ENCODE data around the gene OR13J1. TPM values are rescaled to one million over a fixed set of nuclear protein-coding genes. Genes with fewer than 3 reads are reported as not detected.
A peak's percentile ranks its signal among the peaks of the same experiment; 100 is the strongest.

The OR13J1 gene
- polyA plus RNA-seq, 4 donors, result 0.19 TPM; not detected in 3

GRCh38 chr9:35871545-35871944 is 1.3 kb upstream of the OR13J1 start:
- DNase-seq (peak in 1 of 2 donors; percentile 35), FAIRE-seq (no peak)
- Histone ChIP-seq H3K9me3 (ENCODE audit: control insufficient read depth in 2 of 2, insufficient read depth in 1 of 2, low read depth in 1 of 2, low read length in 1 of 2) (no peaks in the 10 kb centered on the region), H3K27me3 (ENCODE audit: control insufficient read depth in 3 of 3, insufficient read depth in 3 of 3, low read length in 3 of 3) (peaks cover 0 to 2% (median 0%) of the 10 kb centered on the region in 3 donors), H3K27ac (ENCODE audit: low read depth in 1 of 3, low read length in 2 of 3) (no peak overlapping the region), H3K4me3 (ENCODE audit: low read depth in 1 of 3, low read length in 3 of 3) (no peak overlapping the region), H3K4me1 (ENCODE audit: control insufficient read depth in 3 of 3, insufficient read depth in 2 of 3, low read depth in 1 of 3, low read length in 2 of 3) (no peaks in the 10 kb centered on the region), H3K36me3 (ENCODE audit: control insufficient read depth in 3 of 3, insufficient read depth in 2 of 3, low read depth in 1 of 3, low read length in 3 of 3) (no peaks in the 10 kb centered on the region)
- WGBS, 3 donors, result 20 to 55% (median 39%) methylated on average over 3 of the region's 3 CpGs

GRCh38 chr9:35869621-35870216 is 482 bp downstream of the OR13J1 start:
- Histone ChIP-seq H3K36me3 (ENCODE audit: control insufficient read depth in 3 of 3, insufficient read depth in 2 of 3, low read depth in 1 of 3, low read length in 3 of 3) (no peaks in the 10 kb centered on the region), H3K4me1 (ENCODE audit: control insufficient read depth in 3 of 3, insufficient read depth in 2 of 3, low read depth in 1 of 3, low read length in 2 of 3) (no peaks in the 10 kb centered on the region), H3K27me3 (ENCODE audit: control insufficient read depth in 3 of 3, insufficient read depth in 3 of 3, low read length in 3 of 3) (peaks cover 0 to 2% (median 0%) of the 10 kb centered on the region in 3 donors), H3K27ac (ENCODE audit: low read depth in 1 of 3, low read length in 2 of 3) (no peak overlapping the region), H3K9me3 (ENCODE audit: control insufficient read depth in 2 of 2, insufficient read depth in 1 of 2, low read depth in 1 of 2, low read length in 1 of 2) (no peaks in the 10 kb centered on the region), H3K4me3 (ENCODE audit: low read depth in 1 of 3, low read length in 3 of 3) (no peak overlapping the region)
- 86 to 89% (median 87%) methylated on average over 19 of the region's 19 CpGs for WGBS, 3 donors
- no peak for DNase-seq
- FAIRE-seq, result no peak

GRCh38 chr9:35868933-35869332 is 1.3 kb downstream of the OR13J1 start:
- no peak for FAIRE-seq
- WGBS, 3 donors, result 68 to 82% (median 75%) methylated on average over 2 of the region's 2 CpGs

GRCh38 chr9:35867538-35867937 is 2.7 kb downstream of the OR13J1 start:
- WGBS, 3 donors, result 83 to 90% (median 88%) methylated on average over 4 of the region's 4 CpGs
- no peaks in the 10 kb centered on the region for H3K4me1 ChIP-seq (ENCODE audit: control insufficient read depth in 3 of 3, insufficient read depth in 2 of 3, low read depth in 1 of 3, low read length in 2 of 3)
- no peak for FAIRE-seq
- no peak overlapping the region for H3K27ac ChIP-seq (ENCODE audit: low read depth in 1 of 3, low read length in 2 of 3)
- no peak overlapping the region for H3K4me3 ChIP-seq (ENCODE audit: low read depth in 1 of 3, low read length in 3 of 3)
- peaks cover 0 to 2% (median under 1%) of the 10 kb centered on the region in 3 donors for H3K27me3 ChIP-seq (ENCODE audit: control insufficient read depth in 3 of 3, insufficient read depth in 3 of 3, low read length in 3 of 3)
- H3K9me3 ChIP-seq (ENCODE audit: control insufficient read depth in 2 of 2, insufficient read depth in 1 of 2, low read depth in 1 of 2, low read length in 1 of 2), result no peaks in the 10 kb centered on the region
- DNase-seq, result no peak
- H3K36me3 ChIP-seq (ENCODE audit: control insufficient read depth in 3 of 3, insufficient read depth in 2 of 3, low read depth in 1 of 3, low read length in 3 of 3), result no peaks in the 10 kb centered on the region

More at GRCh38 chr9:35868933-35869332, 1.3 kb downstream of the OR13J1 start:
- H3K4me1 ChIP-seq (ENCODE audit: control insufficient read depth in 3 of 3, insufficient read depth in 2 of 3, low read depth in 1 of 3, low read length in 2 of 3), result no peaks in the 10 kb centered on the region
- peaks cover 0 to 2% (median 0%) of the 10 kb centered on the region in 3 donors for H3K27me3 ChIP-seq (ENCODE audit: control insufficient read depth in 3 of 3, insufficient read depth in 3 of 3, low read length in 3 of 3)
- H3K27ac ChIP-seq (ENCODE audit: low read depth in 1 of 3, low read length in 2 of 3), result no peak overlapping the region
- no peaks in the 10 kb centered on the region for H3K9me3 ChIP-seq (ENCODE audit: control insufficient read depth in 2 of 2, insufficient read depth in 1 of 2, low read depth in 1 of 2, low read length in 1 of 2)
- H3K36me3 ChIP-seq (ENCODE audit: control insufficient read depth in 3 of 3, insufficient read depth in 2 of 3, low read depth in 1 of 3, low read length in 3 of 3), result no peaks in the 10 kb centered on the region
- DNase-seq, result no peak
- no peak overlapping the region for H3K4me3 ChIP-seq (ENCODE audit: low read depth in 1 of 3, low read length in 3 of 3)

GRCh38 chr9:35864695-35865255 is 5.4 kb downstream of the OR13J1 start:
- H3K36me3 ChIP-seq (ENCODE audit: control insufficient read depth in 3 of 3, insufficient read depth in 2 of 3, low read depth in 1 of 3, low read length in 3 of 3), result no peaks in the 10 kb centered on the region
- DNase-seq, result no peak
- H3K4me1 ChIP-seq (ENCODE audit: control insufficient read depth in 3 of 3, insufficient read depth in 2 of 3, low read depth in 1 of 3, low read length in 2 of 3), result peaks cover 0 to 3% (median 0%) of the 10 kb centered on the region in 3 donors
- H3K4me3 ChIP-seq (ENCODE audit: low read depth in 1 of 3, low read length in 3 of 3), result no peak overlapping the region
- no peak for FAIRE-seq
- no peaks in the 10 kb centered on the region for H3K9me3 ChIP-seq (ENCODE audit: control insufficient read depth in 2 of 2, insufficient read depth in 1 of 2, low read depth in 1 of 2, low read length in 1 of 2)
- no peak overlapping the region for H3K27ac ChIP-seq (ENCODE audit: low read depth in 1 of 3, low read length in 2 of 3)
- WGBS, 3 donors, result 86 to 90% (median 87%) methylated on average over 8 of the region's 8 CpGs
- H3K27me3 ChIP-seq (ENCODE audit: control insufficient read depth in 3 of 3, insufficient read depth in 3 of 3, low read length in 3 of 3), result peaks cover 0 to 3% (median under 1%) of the 10 kb centered on the region in 3 donors

GRCh38 chr9:35863583-35863982 is 6.6 kb downstream of the OR13J1 start:
- H3K9me3 ChIP-seq (ENCODE audit: control insufficient read depth in 2 of 2, insufficient read depth in 1 of 2, low read depth in 1 of 2, low read length in 1 of 2), result no peaks in the 10 kb centered on the region
- peaks cover 0 to 3% (median 0%) of the 10 kb centered on the region in 3 donors for H3K27me3 ChIP-seq (ENCODE audit: control insufficient read depth in 3 of 3, insufficient read depth in 3 of 3, low read length in 3 of 3)
- H3K4me1 ChIP-seq (ENCODE audit: control insufficient read depth in 3 of 3, insufficient read depth in 2 of 3, low read depth in 1 of 3, low read length in 2 of 3), result peaks cover 0 to 3% (median 0%) of the 10 kb centered on the region in 3 donors
- DNase-seq (no peak), FAIRE-seq (no peak)
- WGBS, 3 donors, result 70 to 79% (median 70%) methylated on average over 8 of the region's 8 CpGs
- no peak overlapping the region for H3K4me3 ChIP-seq (ENCODE audit: low read depth in 1 of 3, low read length in 3 of 3)
- H3K27ac ChIP-seq (ENCODE audit: low read depth in 1 of 3, low read length in 2 of 3), result no peak overlapping the region
- H3K36me3 ChIP-seq (ENCODE audit: control insufficient read depth in 3 of 3, insufficient read depth in 2 of 3, low read depth in 1 of 3, low read length in 3 of 3), result no peaks in the 10 kb centered on the region

GRCh38 chr9:35862328-35862727 is 7.9 kb downstream of the OR13J1 start:
- H3K4me1 ChIP-seq (ENCODE audit: control insufficient read depth in 3 of 3, insufficient read depth in 2 of 3, low read depth in 1 of 3, low read length in 2 of 3), result peaks cover 0 to 3% (median 0%) of the 10 kb centered on the region in 3 donors
- no peaks in the 10 kb centered on the region for H3K9me3 ChIP-seq (ENCODE audit: control insufficient read depth in 2 of 2, insufficient read depth in 1 of 2, low read depth in 1 of 2, low read length in 1 of 2)
- peaks cover 0 to 3% (median 0%) of the 10 kb centered on the region in 3 donors for H3K27me3 ChIP-seq (ENCODE audit: control insufficient read depth in 3 of 3, insufficient read depth in 3 of 3, low read length in 3 of 3)
- H3K36me3 ChIP-seq (ENCODE audit: control insufficient read depth in 3 of 3, insufficient read depth in 2 of 3, low read depth in 1 of 3, low read length in 3 of 3), result no peaks in the 10 kb centered on the region
- no peak for FAIRE-seq
- 82 to 87% (median 85%) methylated on average over 4 of the region's 4 CpGs for WGBS, 3 donors
- no peak for DNase-seq
- no peak overlapping the region for H3K4me3 ChIP-seq (ENCODE audit: low read depth in 1 of 3, low read length in 3 of 3)
- no peak overlapping the region for H3K27ac ChIP-seq (ENCODE audit: low read depth in 1 of 3, low read length in 2 of 3)

- Histone ChIP-seq H3K4me3 (ENCODE audit: low read depth in 1 of 3, low read length in 3 of 3) (no peak overlapping the region), H3K9me3 (ENCODE audit: control insufficient read depth in 2 of 2, insufficient read depth in 1 of 2, low read depth in 1 of 2, low read length in 1 of 2) (no peaks in the 10 kb centered on the region), H3K4me1 (ENCODE audit: control insufficient read depth in 3 of 3, insufficient read depth in 2 of 3, low read depth in 1 of 3, low read length in 2 of 3) (peaks cover 0 to 3% (median 0%) of the 10 kb centered on the region in 3 donors), H3K27ac (ENCODE audit: low read depth in 1 of 3, low read length in 2 of 3) (no peak overlapping the region), H3K36me3 (ENCODE audit: control insufficient read depth in 3 of 3, insufficient read depth in 2 of 3, low read depth in 1 of 3, low read length in 3 of 3) (no peaks in the 10 kb centered on the region), H3K27me3 (ENCODE audit: control insufficient read depth in 3 of 3, insufficient read depth in 3 of 3, low read length in 3 of 3) (peaks cover 0 to 3% (median 0%) of the 10 kb centered on the region in 3 donors)
- FAIRE-seq (no peak), DNase-seq (no peak)
- 20 to 57% (median 48%) methylated on average over 12 of the region's 12 CpGs for WGBS, 3 donors
These were observed 8.9 kb downstream of the OR13J1 start for GRCh38 chr9:35861161-35861897.

Data from small intestine (tissue), 7 donors.